GM19455 (cell line): ENCODE measurements around the gene DTX2.
"Not testable (repeated sequence)": the region's sequence is repeated elsewhere in the genome, so short reads cannot be mapped to it uniquely, and the experiment has no call there.

ENCODE experiments used
- ATAC-seq: cut with Tn5 transposase; IDR thresholded peaks from one replicate; pipeline ENCODE4 v1.9.1; 2021; ENCODE audit not compliant: unreplicated experiment

DTX2 gene

GRCh38 chr7:76485822-76486610 is 24.5 kb downstream of the DTX2 start:
- ATAC-seq = peak; percentile 5

GRCh38 chr7:76486618-76487017 is 25.1 kb downstream of the DTX2 start:
- ATAC-seq = peak; percentile 98

- not testable (repeated sequence) for ATAC-seq
Observed at GRCh38 chr7:76487969-76488368, 26.5 kb downstream of the DTX2 start.

GRCh38 chr7:76492139-76492538 is 30.6 kb downstream of the DTX2 start:
- not testable (repeated sequence) for ATAC-seq

- not testable (repeated sequence) for ATAC-seq
Observed at GRCh38 chr7:76495717-76496116, 34.2 kb downstream of the DTX2 start.

GRCh38 chr7:76497918-76498582 is 36.5 kb downstream of the DTX2 start:
- not testable (repeated sequence) for ATAC-seq

- ATAC-seq = not testable (repeated sequence)
Observed at GRCh38 chr7:76498583-76499200, 37.2 kb downstream of the DTX2 start.

GRCh38 chr7:76499201-76499923 is 37.9 kb downstream of the DTX2 start:
- ATAC-seq = peak; percentile 19

- peak; percentile 65 for ATAC-seq
Observed at GRCh38 chr7:76499924-76500241, 38.4 kb downstream of the DTX2 start.

GRCh38 chr7:76502224-76502623 is 40.7 kb downstream of the DTX2 start:
- ATAC-seq = not testable (repeated sequence)

- not testable (repeated sequence) for ATAC-seq
Observed at GRCh38 chr7:76502836-76503235, 41.3 kb downstream of the DTX2 start.

GRCh38 chr7:76503244-76503643 is 41.7 kb downstream of the DTX2 start:
- not testable (repeated sequence) for ATAC-seq

GRCh38 chr7:76504351-76505167 is 43.0 kb downstream of the DTX2 start:
- not testable (repeated sequence) for ATAC-seq

GRCh38 chr7:76505168-76506080 is 43.9 kb downstream of the DTX2 start:
- no peak for ATAC-seq

GRCh38 chr7:76506081-76506440 is 44.6 kb downstream of the DTX2 start:
- no peak for ATAC-seq

- ATAC-seq = not testable (repeated sequence)
Observed at GRCh38 chr7:76506643-76507042, 45.1 kb downstream of the DTX2 start.

- no peak for ATAC-seq
Observed at GRCh38 chr7:76507723-76508406, 46.4 kb downstream of the DTX2 start.

- ATAC-seq = no peak
Observed at GRCh38 chr7:76509931-76510877, 48.7 kb downstream of the DTX2 start, which contains the start of gene UPK3B. Gene UPK3B, plus strand, starts transcription at chr7:76510552. Its CDS starts 101 bp downstream, at chr7:76510653.
